ENCODE data around the gene MPHOSPH8. TPM values are rescaled to one million over a fixed set of nuclear protein-coding genes. Genes with fewer than 3 reads are reported as not detected.

MPHOSPH8 gene
- total RNA-seq, 1 donor from 2014 or later = 29.4 TPM

GRCh38 chr13:19657872-19658591, 24.6 kb downstream of the MPHOSPH8 start:
- H3K4me1 ChIP-seq = no peaks in the 10 kb centered on the region
- H3K9me3 ChIP-seq (replicated peaks) = no peaks in the 10 kb centered on the region
- no peak for TF ChIP-seq CTCF (IDR thresholded peaks at IDR 0.05; ENCODE audit: borderline replicate concordance)
- intact Hi-C loops (cut with micrococcal nuclease) = no loop called here
- no peak overlapping the region for H3K27ac ChIP-seq (replicated peaks)
- DNase-seq = no peak
- H3K36me3 ChIP-seq = peaks cover 77% of the 10 kb centered on the region
- H3K27me3 ChIP-seq (ENCODE audit: low read depth) = no peaks in the 10 kb centered on the region
- no peak overlapping the region for H3K4me3 ChIP-seq

GRCh38 chr13:19658831-19659230, 25.4 kb downstream of the MPHOSPH8 start:
- no peak for DNase-seq
- peaks cover 79% of the 10 kb centered on the region for H3K36me3 ChIP-seq

GRCh38 chr13:19661126-19661525, 27.7 kb downstream of the MPHOSPH8 start:
- no peak for TF ChIP-seq CTCF (IDR thresholded peaks at IDR 0.05; ENCODE audit: borderline replicate concordance)
- Histone ChIP-seq H3K9me3 (replicated peaks) (no peaks in the 10 kb centered on the region), H3K27me3 (ENCODE audit: low read depth) (no peaks in the 10 kb centered on the region), H3K4me3 (no peak overlapping the region), H3K4me1 (peaks cover 22% of the 10 kb centered on the region), H3K36me3 (peaks cover 89% of the 10 kb centered on the region), H3K27ac (replicated peaks) (no peak overlapping the region)
- DNase-seq = no peak
- intact Hi-C loops (cut with micrococcal nuclease) = no loop called here

More at GRCh38 chr13:19658831-19659230, 25.4 kb downstream of the MPHOSPH8 start:
- H3K9me3 ChIP-seq (replicated peaks) = no peaks in the 10 kb centered on the region
- TF ChIP-seq CTCF (IDR thresholded peaks at IDR 0.05; ENCODE audit: borderline replicate concordance) = no peak
- intact Hi-C loops (cut with micrococcal nuclease) = no loop called here
- no peak overlapping the region for H3K4me3 ChIP-seq
- no peak overlapping the region for H3K27ac ChIP-seq (replicated peaks)
- H3K4me1 ChIP-seq = no peaks in the 10 kb centered on the region
- H3K27me3 ChIP-seq (ENCODE audit: low read depth) = no peaks in the 10 kb centered on the region

- Histone ChIP-seq H3K4me3 (no peak overlapping the region), H3K9me3 (replicated peaks) (no peaks in the 10 kb centered on the region), H3K36me3 (peaks cover 90% of the 10 kb centered on the region), H3K27ac (replicated peaks) (no peak overlapping the region), H3K4me1 (peaks cover 22% of the 10 kb centered on the region), H3K27me3 (ENCODE audit: low read depth) (no peaks in the 10 kb centered on the region)
- intact Hi-C loops (cut with micrococcal nuclease) = no loop called here
- DNase-seq = no peak
- TF ChIP-seq CTCF (IDR thresholded peaks at IDR 0.05; ENCODE audit: borderline replicate concordance) = no peak
These were observed 28.1 kb downstream of the MPHOSPH8 start for GRCh38 chr13:19661561-19661960.

- no peak for DNase-seq
- intact Hi-C loops (cut with micrococcal nuclease) = no loop called here
- Histone ChIP-seq H3K9me3 (replicated peaks) (no peaks in the 10 kb centered on the region), H3K27ac (replicated peaks) (no peak overlapping the region), H3K4me3 (no peak overlapping the region), H3K36me3 (peaks cover 94% of the 10 kb centered on the region), H3K27me3 (ENCODE audit: low read depth) (no peaks in the 10 kb centered on the region), H3K4me1 (peaks cover 22% of the 10 kb centered on the region)
- no peak for TF ChIP-seq CTCF (IDR thresholded peaks at IDR 0.05; ENCODE audit: borderline replicate concordance)
These were observed 30.0 kb downstream of the MPHOSPH8 start for GRCh38 chr13:19663416-19663979.

Data from left ventricle myocardium inferior (tissue), 1 donor.